Measurements from ENCODE around the gene NHS.

Gene NHS

DNA sequence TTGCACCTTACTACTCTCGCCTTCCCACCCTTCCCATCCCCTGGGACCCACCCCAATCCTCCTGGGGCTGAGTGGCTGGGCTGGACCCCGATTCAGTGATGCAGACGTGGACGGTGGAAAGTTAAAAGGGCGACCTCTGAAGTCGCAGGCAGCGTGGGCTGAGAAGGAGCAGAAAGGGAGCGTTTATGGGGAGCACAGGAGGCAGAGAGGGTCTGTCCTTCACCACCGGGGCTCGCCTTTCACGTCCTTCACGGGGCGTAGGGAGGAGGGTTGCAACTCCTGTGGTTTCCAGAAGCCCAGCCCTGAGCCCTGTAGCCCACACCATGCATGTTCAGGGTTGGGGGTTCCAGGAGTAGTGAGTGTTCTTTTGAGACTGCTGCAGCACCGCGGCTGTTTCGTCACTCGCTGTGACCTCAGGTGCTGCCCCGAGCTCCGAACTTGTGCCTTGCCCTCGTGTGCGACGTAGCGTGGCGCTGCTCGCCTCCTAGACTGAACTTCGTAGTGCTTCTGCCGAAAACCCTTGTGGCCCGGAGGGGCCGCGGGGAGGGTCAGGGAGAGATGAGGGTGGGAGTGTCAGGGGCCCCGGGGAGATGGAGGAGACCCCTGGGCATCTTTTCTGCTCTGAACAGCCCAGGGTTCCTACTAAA, 1.6 kb downstream of the NHS start:
- TF ChIP-seq POLR2AphosphoS5 (IDR thresholded peaks at IDR 0.05; ENCODE audit: low read depth, low read length) (no peak), SIN3A (IDR thresholded peaks at IDR 0.05; ENCODE audit: borderline replicate concordance, insufficient read depth, low read length) (no peak), TAF1 (IDR thresholded peaks at IDR 0.05; ENCODE audit: borderline replicate concordance, insufficient read depth, low read length) (no peak), FOXP2 (optimal IDR thresholded peaks at IDR 0.05; ENCODE audit: borderline replicate concordance, extremely low read depth, extremely low read length, insufficient read depth) (no peak)
- TF ChIP-seq, protein P1, sequence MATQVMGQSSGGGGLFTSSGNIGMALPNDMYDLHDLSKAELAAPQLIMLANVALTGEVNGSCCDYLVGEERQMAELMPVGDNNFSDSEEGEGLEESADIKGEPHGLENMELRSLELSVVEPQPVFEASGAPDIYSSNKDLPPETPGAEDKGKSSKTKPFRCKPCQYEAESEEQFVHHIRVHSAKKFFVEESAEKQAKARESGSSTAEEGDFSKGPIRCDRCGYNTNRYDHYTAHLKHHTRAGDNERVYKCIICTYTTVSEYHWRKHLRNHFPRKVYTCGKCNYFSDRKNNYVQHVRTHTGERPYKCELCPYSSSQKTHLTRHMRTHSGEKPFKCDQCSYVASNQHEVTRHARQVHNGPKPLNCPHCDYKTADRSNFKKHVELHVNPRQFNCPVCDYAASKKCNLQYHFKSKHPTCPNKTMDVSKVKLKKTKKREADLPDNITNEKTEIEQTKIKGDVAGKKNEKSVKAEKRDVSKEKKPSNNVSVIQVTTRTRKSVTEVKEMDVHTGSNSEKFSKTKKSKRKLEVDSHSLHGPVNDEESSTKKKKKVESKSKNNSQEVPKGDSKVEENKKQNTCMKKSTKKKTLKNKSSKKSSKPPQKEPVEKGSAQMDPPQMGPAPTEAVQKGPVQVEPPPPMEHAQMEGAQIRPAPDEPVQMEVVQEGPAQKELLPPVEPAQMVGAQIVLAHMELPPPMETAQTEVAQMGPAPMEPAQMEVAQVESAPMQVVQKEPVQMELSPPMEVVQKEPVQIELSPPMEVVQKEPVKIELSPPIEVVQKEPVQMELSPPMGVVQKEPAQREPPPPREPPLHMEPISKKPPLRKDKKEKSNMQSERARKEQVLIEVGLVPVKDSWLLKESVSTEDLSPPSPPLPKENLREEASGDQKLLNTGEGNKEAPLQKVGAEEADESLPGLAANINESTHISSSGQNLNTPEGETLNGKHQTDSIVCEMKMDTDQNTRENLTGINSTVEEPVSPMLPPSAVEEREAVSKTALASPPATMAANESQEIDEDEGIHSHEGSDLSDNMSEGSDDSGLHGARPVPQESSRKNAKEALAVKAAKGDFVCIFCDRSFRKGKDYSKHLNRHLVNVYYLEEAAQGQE (IDR thresholded peaks at IDR 0.05; ENCODE audit: insufficient read depth in 1 of 2, low read depth in 2 of 2, low read length in 2 of 2), result no peak

- TF ChIP-seq, protein P1 (IDR thresholded peaks at IDR 0.05; ENCODE audit: insufficient read depth in 1 of 2, low read depth in 2 of 2, low read length in 2 of 2), result no peak
- no peak for TF ChIP-seq SIN3A (IDR thresholded peaks at IDR 0.05; ENCODE audit: borderline replicate concordance, insufficient read depth, low read length)
- no peak for TF ChIP-seq FOXP2 (optimal IDR thresholded peaks at IDR 0.05; ENCODE audit: borderline replicate concordance, extremely low read depth, extremely low read length, insufficient read depth)
- TF ChIP-seq TAF1 (IDR thresholded peaks at IDR 0.05; ENCODE audit: borderline replicate concordance, insufficient read depth, low read length), result no peak
- no peak for TF ChIP-seq POLR2AphosphoS5 (IDR thresholded peaks at IDR 0.05; ENCODE audit: low read depth, low read length)
These were observed 2.2 kb downstream of the NHS start for GRCh38 chrX:17377091-17377717.

DNA sequence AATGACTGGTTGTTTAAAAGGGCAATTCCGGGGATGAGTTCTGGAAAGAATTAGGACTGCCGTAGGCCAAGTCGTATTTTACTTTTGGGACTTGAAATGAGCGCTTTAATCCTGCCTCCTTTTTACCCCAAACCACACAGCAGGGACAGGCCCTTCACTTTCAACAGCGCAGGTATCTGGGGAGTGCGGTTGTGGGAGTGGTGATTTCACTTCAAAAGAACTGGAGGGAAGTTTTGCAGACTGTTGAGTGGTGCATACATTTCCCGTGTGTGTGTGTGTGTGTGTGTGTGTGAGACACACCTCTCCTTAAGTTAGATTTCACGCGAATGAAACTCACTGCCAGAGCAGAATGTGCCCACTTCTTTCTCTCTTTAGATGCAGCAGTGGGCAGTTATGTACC, 2.8 kb downstream of the NHS start:
- no peak for TF ChIP-seq SIN3A (IDR thresholded peaks at IDR 0.05; ENCODE audit: borderline replicate concordance, insufficient read depth, low read length)

- no peak for TF ChIP-seq TAF1 (IDR thresholded peaks at IDR 0.05; ENCODE audit: borderline replicate concordance, insufficient read depth, low read length)
- TF ChIP-seq, protein P1 (IDR thresholded peaks at IDR 0.05; ENCODE audit: insufficient read depth in 1 of 2, low read depth in 2 of 2, low read length in 2 of 2), result no peak
- no peak for TF ChIP-seq POLR2AphosphoS5 (IDR thresholded peaks at IDR 0.05; ENCODE audit: low read depth, low read length)
- TF ChIP-seq SIN3A (IDR thresholded peaks at IDR 0.05; ENCODE audit: borderline replicate concordance, insufficient read depth, low read length), result no peak
- no peak for TF ChIP-seq FOXP2 (optimal IDR thresholded peaks at IDR 0.05; ENCODE audit: borderline replicate concordance, extremely low read depth, extremely low read length, insufficient read depth)
These were observed 5.2 kb downstream of the NHS start for GRCh38 chrX:17380221-17380620.

GRCh38 chrX:17390419-17390850, 15.4 kb downstream of the NHS start:
- TF ChIP-seq, protein P1 (IDR thresholded peaks at IDR 0.05; ENCODE audit: insufficient read depth in 1 of 2, low read depth in 2 of 2, low read length in 2 of 2), result no peak
- TF ChIP-seq SIN3A (IDR thresholded peaks at IDR 0.05; ENCODE audit: borderline replicate concordance, insufficient read depth, low read length), result no peak
- TF ChIP-seq TAF1 (IDR thresholded peaks at IDR 0.05; ENCODE audit: borderline replicate concordance, insufficient read depth, low read length), result no peak
- no peak for TF ChIP-seq FOXP2 (optimal IDR thresholded peaks at IDR 0.05; ENCODE audit: borderline replicate concordance, extremely low read depth, extremely low read length, insufficient read depth)
- TF ChIP-seq POLR2AphosphoS5 (IDR thresholded peaks at IDR 0.05; ENCODE audit: low read depth, low read length), result no peak

All from PFSK-1 (cell line).